Anterior cingulate cortex (tissue), 58 donors: Measurements from ENCODE around the gene DYDC2.

Source experiments
- DNase-seq, 58 donors: peaks; one replicate each; lab custom pipeline; 2025; lab: John Stamatoyannopoulos, UW

Gene DYDC2

GRCh38 chr10:80365510-80365909 is 8.9 kb downstream of the DYDC2 start:
- DNase-seq = no peak

GRCh38 chr10:80371467-80371866 is 14.9 kb downstream of the DYDC2 start:
- no peak for DNase-seq

- peak in 7 of 58 donors; percentile 4 to 22 (median 10) for DNase-seq
Observed at GRCh38 chr10:80372675-80373074, 16.1 kb downstream of the DYDC2 start.

- DNase-seq = no peak
Observed at GRCh38 chr10:80373502-80373901, 16.9 kb downstream of the DYDC2 start.

GRCh38 chr10:80379701-80380100 is 23.1 kb downstream of the DYDC2 start:
- no peak for DNase-seq

GRCh38 chr10:80380185-80380584 is 23.6 kb downstream of the DYDC2 start:
- DNase-seq = no peak

GRCh38 chr10:80382989-80383388 is 26.4 kb downstream of the DYDC2 start:
- peak in 12 of 58 donors; percentile 7 to 38 (median 12) for DNase-seq

GRCh38 chr10:80390740-80391139 is 34.2 kb downstream of the DYDC2 start:
- no peak for DNase-seq

GRCh38 chr10:80392250-80392649 is 35.7 kb downstream of the DYDC2 start:
- DNase-seq = no peak

GRCh38 chr10:80394358-80394916 is 37.9 kb downstream of the DYDC2 start:
- no peak for DNase-seq

- no peak for DNase-seq
Observed at GRCh38 chr10:80397014-80397413, 40.4 kb downstream of the DYDC2 start.

GRCh38 chr10:80400136-80400804 is 43.7 kb downstream of the DYDC2 start:
- DNase-seq = no peak

GRCh38 chr10:80405035-80405434 is 48.5 kb downstream of the DYDC2 start:
- no peak for DNase-seq

- DNase-seq = no peak
Observed at GRCh38 chr10:80405626-80406025, 49.0 kb downstream of the DYDC2 start.

GRCh38 chr10:80406204-80406603 is 49.6 kb downstream of the DYDC2 start:
- DNase-seq = peak in 1 of 58 donors; percentile 55

GRCh38 chr10:80407812-80408241 is 51.2 kb downstream of the DYDC2 start:
- peak in 5 of 58 donors; percentile 31 to 70 (median 36) for DNase-seq

GRCh38 chr10:80408242-80409101 is 51.9 kb downstream of the DYDC2 start, which contains the start of gene PRXL2A:
TSS of gene PRXL2A (plus strand) at chr10:80408551. CDS start at chr10:80420468, 11,917 bp downstream.
- DNase-seq = peak in 57 of 58 donors; percentile 38 to 92 (median 78)

- DNase-seq = peak in 3 of 58 donors; percentile 16 to 21 (median 19)
Observed at GRCh38 chr10:80409121-80409520, 52.5 kb downstream of the DYDC2 start.

- DNase-seq = peak in 2 of 58 donors; percentile 18 to 21
Observed at GRCh38 chr10:80410122-80410521, 53.5 kb downstream of the DYDC2 start.

GRCh38 chr10:80410578-80411145 is 54.1 kb downstream of the DYDC2 start:
- peak in 5 of 58 donors; percentile 25 to 57 (median 37) for DNase-seq

- peak in 5 of 58 donors; percentile 14 to 39 (median 32) for DNase-seq
Observed at GRCh38 chr10:80411267-80411668, 54.7 kb downstream of the DYDC2 start.
